A549 (cell line): ENCODE results near the gene PEAK3. TPM values are rescaled to one million over a fixed set of nuclear protein-coding genes. Genes with fewer than 3 reads are reported as not detected.
A peak's percentile ranks its signal among the peaks of the same experiment; 100 is the strongest.

Source experiments
- ATAC-seq, 2 experiments: fragments of 200-7000 bp in 1 of 2; fragments of >200 bp in 1 of 2; cut with Nextera tagmentation in 1 of 2; cut with Tn5 transposase in 1 of 2; 3 replicates each; pipeline versions ENCODE4 v1.8.0 to v1.9.1; 2018 to 2020; ENCODE audit warnings: mild to moderate bottlenecking in 1 of 2, moderate library complexity in 1 of 2
- CTCF ChIA-PET: fragments of 300-600 bp; sonication (Branson Sonifier 250); formaldehyde crosslinking; extraction: SDS; loops from one replicate; lab custom pipeline; 2021; ENCODE audit warnings: antibody characterized with exemption, inconsistent platforms; lab: Yijun Ruan, JAX
- POLR2A ChIA-PET: fragments of 350-600 bp; formaldehyde crosslinking; extraction: SDS; loops from one replicate; lab custom pipeline; 2021; ENCODE audit warnings: antibody characterized with exemption, inconsistent platforms; lab: Yijun Ruan, JAX
- DNase-seq, 2 experiments: peaks; one replicate each; pipeline versions ENCODE4 v3.0.0 to v3.0.0-alpha.2; 2011 to 2016; ENCODE audit warnings: low read depth in 1 of 2, low spot score in 1 of 2
- FAIRE-seq: peaks from 2 replicates; lab custom pipeline; 2011; peaks lifted over from hg19 to GRCh38; lab: Jason Lieb, UNC
- H3K27ac ChIP-seq, 2 experiments: fragments of >200 bp; sonication (Bioruptor Twin); formaldehyde crosslinking; 3 replicates each; pipeline ENCODE4 v1.5.1; 2016 to 2017
- H3K4me1 ChIP-seq: fragments of >200 bp; sonication (Bioruptor Twin); formaldehyde crosslinking; 3 replicates; pipeline ENCODE4 v1.6.1; 2016
- H3K4me2 ChIP-seq: fragments of >200 bp; sonication (Bioruptor Twin); formaldehyde crosslinking; 3 replicates; pipeline ENCODE4 v1.6.1; 2016
- H3K4me3 ChIP-seq: fragments of >200 bp; sonication (Bioruptor Twin); formaldehyde crosslinking; 3 replicates; pipeline ENCODE4 v1.5.1; 2016
- H3K9me3 ChIP-seq: fragments of >200 bp; sonication (Bioruptor Twin); formaldehyde crosslinking; 3 replicates; pipeline ENCODE4 v1.6.1; 2016
- BCL3 ChIP-seq: fragments of >200 bp; sonication (Bioruptor Twin); formaldehyde crosslinking; IDR thresholded peaks from 3 replicates; pipeline ENCODE4 v1.6.1; 2016
- E2F6 ChIP-seq: IDR thresholded peaks from 2 replicates; pipeline ENCODE4 v1.6.1; 2012; ENCODE audit warnings: low read depth, borderline replicate concordance
- ELK1 ChIP-seq: fragments of 150-350 bp; IDR thresholded peaks from 2 replicates; pipeline ENCODE4 v1.6.1; 2014; ENCODE audit warnings: low read depth, mild to moderate bottlenecking, low read length
- FOSB ChIP-seq: fragments of 250-450 bp; sonication (Bioruptor Pico); IDR thresholded peaks from 2 replicates; pipeline ENCODE4 v1.5.0; 2020; ENCODE audit warnings: mild to moderate bottlenecking, moderate library complexity
- HDAC2 ChIP-seq: fragments of 200-600 bp; sonication (generic); IDR thresholded peaks from 2 replicates; pipeline ENCODE4 v1.6.1; 2016
- HOXB5 ChIP-seq: fragments of 250-450 bp; sonication (Bioruptor Pico); IDR thresholded peaks from 2 replicates; pipeline ENCODE4 v1.5.0; 2020; ENCODE audit warnings: mild to moderate bottlenecking, moderate library complexity
- JUNB ChIP-seq: fragments of >200 bp; sonication (Bioruptor Twin); formaldehyde crosslinking; IDR thresholded peaks from 2 replicates; pipeline ENCODE4 v1.6.1; 2016
- KDM1A ChIP-seq: fragments of 200-600 bp; sonication (generic); IDR thresholded peaks from 2 replicates; pipeline ENCODE4 v1.6.1; 2016; ENCODE audit warnings: low read depth, mild to moderate bottlenecking
- MAFK ChIP-seq: fragments of 450-650 bp; IDR thresholded peaks from 2 replicates; pipeline ENCODE4 v1.6.1; 2014; ENCODE audit not compliant: partially characterized antibody
- MYC ChIP-seq: IDR thresholded peaks from 2 replicates; pipeline ENCODE4 v1.6.1; 2012; ENCODE audit warnings: mild to moderate bottlenecking, inconsistent platforms, low read length, improper control_type of control experiment, borderline replicate concordance
- NPAS2 ChIP-seq: fragments of 250-450 bp; sonication (Bioruptor Pico); IDR thresholded peaks from 2 replicates; pipeline ENCODE4 v1.8.0; 2022; ENCODE audit warnings: mild to moderate bottlenecking, moderate library complexity, borderline replicate concordance
- NR3C1 ChIP-seq: fragments of >200 bp; sonication (Bioruptor Twin); formaldehyde crosslinking; IDR thresholded peaks from 3 replicates; pipeline ENCODE4 v1.6.1; 2017
- PBX3 ChIP-seq: IDR thresholded peaks from 2 replicates; pipeline ENCODE4 v1.6.1; 2012
- POLR2A ChIP-seq: IDR thresholded peaks from 2 replicates; pipeline ENCODE4 v1.6.1; 2012; ENCODE audit warnings: mild to moderate bottlenecking, low read length
- POLR2AphosphoS2 ChIP-seq: conservative IDR thresholded peaks from 2 replicates; pipeline ENCODE4 v1.6.1; 2012; ENCODE audit warnings: low read length, improper control_type of control experiment, inconsistent platforms
- RCOR1 ChIP-seq: fragments of 150-350 bp; IDR thresholded peaks from 2 replicates; pipeline ENCODE4 v1.6.1; 2014; ENCODE audit warnings: antibody characterized with exemption, low read length, low read depth
- RFX5 ChIP-seq: fragments of 450-650 bp; IDR thresholded peaks from 2 replicates; pipeline ENCODE4 v1.7.1; 2014; ENCODE audit warnings: antibody characterized with exemption, mild to moderate bottlenecking, moderate library complexity
- RNF2 ChIP-seq: fragments of 200-600 bp; sonication (generic); IDR thresholded peaks from 2 replicates; pipeline ENCODE4 v1.6.1; 2016; ENCODE audit warnings: low read depth, mild to moderate bottlenecking, antibody characterized with exemption, moderate library complexity, borderline replicate concordance
- TFCP2L1 ChIP-seq: fragments of 250-450 bp; sonication (Bioruptor Pico); IDR thresholded peaks from 2 replicates; pipeline ENCODE4 v1.5.0; 2021; ENCODE audit warnings: mild to moderate bottlenecking
- TP53 ChIP-seq: fragments of 250-450 bp; sonication (Bioruptor Pico); IDR thresholded peaks from 2 replicates; pipeline ENCODE4 v1.5.0; 2021; ENCODE audit warnings: mild to moderate bottlenecking, moderate library complexity
- ZFP36 ChIP-seq: fragments of 450-650 bp; IDR thresholded peaks from 2 replicates; pipeline ENCODE4 v1.6.1; 2014; ENCODE audit warnings: borderline replicate concordance; ENCODE audit not compliant: partially characterized antibody
- ZSCAN20 ChIP-seq: fragments of 250-450 bp; sonication (Bioruptor Pico); IDR thresholded peaks from 2 replicates; pipeline ENCODE4 v1.8.0; 2022; ENCODE audit warnings: mild to moderate bottlenecking, moderate library complexity
- WGBS: methylation state at CpG from one replicate; pipeline ENCODE4 v1.1.6; 2017; ENCODE audit errors: missing lambda C conversion rate; 5-methylcytosine and 5-hydroxymethylcytosine counted together
- polyA plus RNA-seq, 4 experiments: library from polyadenylated mRNA; depleted of rRNA in 3 of 4; stranded (reverse); fragments of >200 nt; fragmentation: RNase III in 1 of 4; extraction: RNeasy Plus Mini Kit Qiagen cat#74134 plus additional on column Dnase treatment in 1 of 4; gene quantifications; 2 replicates in 3 of 4; 3 replicates in 1 of 4; pipeline ENCODE4 v1.2.3, GENCODE V29; 2011 to 2017
- TF ChIP-seq, protein P1 (sequence below): fragments of 250-450 bp; sonication (Bioruptor Pico); IDR thresholded peaks from 2 replicates; pipeline ENCODE4 v1.5.0; 2020; ENCODE audit warnings: low read depth, mild to moderate bottlenecking, moderate library complexity

The PEAK3 gene
- polyA plus RNA-seq, 2 of the 4 experiments (the other 2 are of a cell fraction), result not detected

DNA sequence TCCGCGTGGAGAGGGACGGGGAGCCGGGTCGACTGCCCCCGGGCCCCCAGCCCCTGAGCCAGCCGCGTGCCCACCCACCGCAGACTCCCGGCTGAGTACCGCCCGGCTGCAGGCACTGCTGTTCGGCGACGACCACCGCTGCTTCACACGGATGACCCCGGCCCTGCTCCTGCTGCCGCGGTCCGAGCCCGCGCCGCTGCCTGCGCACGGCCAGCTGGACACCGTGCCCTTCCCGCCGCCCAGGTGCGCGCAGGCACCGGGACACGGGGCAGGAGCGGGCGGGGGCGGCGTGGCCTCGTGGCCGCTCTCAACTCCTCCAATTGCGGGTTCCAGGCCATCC lies 31.2 kb downstream of the PEAK3 start:
- FAIRE-seq, result no peak
- CTCF ChIA-PET, result no interaction called here
- POLR2A ChIA-PET, result no interaction called here
- Histone ChIP-seq H3K27ac (no peak overlapping the region), H3K9me3 (no peaks in the 10 kb centered on the region), H3K4me1 (peaks cover 14% of the 10 kb centered on the region), H3K4me2 (no peak overlapping the region), H3K4me3 (no peak overlapping the region)
- ATAC-seq, result no peak
- WGBS, result 100% methylated on average over 3 of the region's 40 CpGs
- no peak for DNase-seq
- TF ChIP-seq POLR2AphosphoS2, result no peak
- TF ChIP-seq FOSB (CRISPR knock-in tag), result no peak
- no peak for TF ChIP-seq MYC
- TF ChIP-seq ZFP36, result no peak
- TF ChIP-seq RNF2, result no peak
- TF ChIP-seq HOXB5 (CRISPR knock-in tag), result no peak
- no peak for TF ChIP-seq ELK1
- no peak for TF ChIP-seq HDAC2
- no peak for TF ChIP-seq TFCP2L1 (CRISPR knock-in tag)
- TF ChIP-seq MAFK, result no peak
- no peak for TF ChIP-seq TP53 (CRISPR knock-in tag)
- no peak for TF ChIP-seq KDM1A

DNA sequence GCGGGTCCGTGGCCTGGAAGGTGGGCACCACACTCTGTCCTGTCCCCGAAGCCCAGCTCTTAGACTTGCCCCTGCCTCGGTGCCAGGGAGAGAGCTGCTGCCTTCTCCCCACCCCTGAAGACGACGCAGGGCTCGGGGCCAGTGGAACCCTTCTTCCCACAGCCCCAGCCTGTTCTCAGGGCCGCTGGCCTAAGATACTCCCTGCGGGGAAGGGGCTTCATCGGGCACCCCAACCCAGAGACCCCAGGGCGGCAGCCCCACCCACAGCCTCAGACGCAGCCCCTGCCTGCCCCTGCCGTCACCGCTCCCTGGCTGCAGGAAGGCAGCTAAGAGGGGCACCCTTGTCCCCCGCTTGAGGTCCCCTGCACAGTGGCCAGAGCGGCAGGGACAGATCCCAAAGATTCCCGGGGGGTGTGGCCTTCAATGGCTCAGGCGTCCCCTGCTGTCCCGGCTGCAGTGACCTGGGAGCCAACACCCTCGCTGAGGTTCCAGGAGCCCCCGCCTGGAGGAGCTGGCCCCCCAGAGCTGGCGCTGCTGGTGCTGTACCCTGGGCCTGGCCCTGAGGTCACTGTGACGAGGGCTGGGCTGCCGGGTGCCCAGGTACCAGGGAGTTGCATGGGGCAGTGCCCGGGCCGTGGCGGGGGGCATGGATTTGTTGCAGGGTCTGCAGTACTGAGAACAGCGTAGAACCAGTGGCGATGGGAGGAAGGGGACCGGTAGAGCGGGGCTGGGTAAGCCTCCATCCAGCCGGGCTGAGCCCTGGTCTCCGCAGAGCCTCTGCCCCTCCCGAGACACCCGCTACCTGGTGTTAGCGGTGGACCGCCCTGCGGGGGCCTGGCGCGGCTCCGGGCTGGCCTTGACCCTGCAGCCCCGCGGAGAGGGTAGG lies 31.9 kb downstream of the PEAK3 start:
- no peak overlapping the region for H3K27ac ChIP-seq
- no peak for FAIRE-seq
- peaks cover 14% of the 10 kb centered on the region for H3K4me1 ChIP-seq
- peak in 1 of 2 experiments; percentile 10; a peak in 3 of 6 replicates for ATAC-seq
- peak; percentile 21; the same call in 1 of the 2 replicates for TF ChIP-seq PBX3
- TF ChIP-seq, protein P1, sequence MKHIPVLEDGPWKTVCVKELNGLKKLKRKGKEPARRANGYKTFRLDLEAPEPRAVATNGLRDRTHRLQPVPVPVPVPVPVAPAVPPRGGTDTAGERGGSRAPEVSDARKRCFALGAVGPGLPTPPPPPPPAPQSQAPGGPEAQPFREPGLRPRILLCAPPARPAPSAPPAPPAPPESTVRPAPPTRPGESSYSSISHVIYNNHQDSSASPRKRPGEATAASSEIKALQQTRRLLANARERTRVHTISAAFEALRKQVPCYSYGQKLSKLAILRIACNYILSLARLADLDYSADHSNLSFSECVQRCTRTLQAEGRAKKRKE (CRISPR knock-in tag), result no peak
- WGBS, result 92% methylated on average over 18 of the region's 43 CpGs
- no peak for DNase-seq
- H3K9me3 ChIP-seq, result no peaks in the 10 kb centered on the region
- H3K4me2 ChIP-seq, result no peak overlapping the region
- ChIA-PET POLR2A (no interaction called here), CTCF (interaction anchor here (1.6 to 1.9 kb wide), 3 partner anchors 10 to 386 kb away, joined by 3 to 5 read pairs (median 5); no protein-coding TSS in a partner anchor)
- H3K4me3 ChIP-seq, result no peak overlapping the region

DNA sequence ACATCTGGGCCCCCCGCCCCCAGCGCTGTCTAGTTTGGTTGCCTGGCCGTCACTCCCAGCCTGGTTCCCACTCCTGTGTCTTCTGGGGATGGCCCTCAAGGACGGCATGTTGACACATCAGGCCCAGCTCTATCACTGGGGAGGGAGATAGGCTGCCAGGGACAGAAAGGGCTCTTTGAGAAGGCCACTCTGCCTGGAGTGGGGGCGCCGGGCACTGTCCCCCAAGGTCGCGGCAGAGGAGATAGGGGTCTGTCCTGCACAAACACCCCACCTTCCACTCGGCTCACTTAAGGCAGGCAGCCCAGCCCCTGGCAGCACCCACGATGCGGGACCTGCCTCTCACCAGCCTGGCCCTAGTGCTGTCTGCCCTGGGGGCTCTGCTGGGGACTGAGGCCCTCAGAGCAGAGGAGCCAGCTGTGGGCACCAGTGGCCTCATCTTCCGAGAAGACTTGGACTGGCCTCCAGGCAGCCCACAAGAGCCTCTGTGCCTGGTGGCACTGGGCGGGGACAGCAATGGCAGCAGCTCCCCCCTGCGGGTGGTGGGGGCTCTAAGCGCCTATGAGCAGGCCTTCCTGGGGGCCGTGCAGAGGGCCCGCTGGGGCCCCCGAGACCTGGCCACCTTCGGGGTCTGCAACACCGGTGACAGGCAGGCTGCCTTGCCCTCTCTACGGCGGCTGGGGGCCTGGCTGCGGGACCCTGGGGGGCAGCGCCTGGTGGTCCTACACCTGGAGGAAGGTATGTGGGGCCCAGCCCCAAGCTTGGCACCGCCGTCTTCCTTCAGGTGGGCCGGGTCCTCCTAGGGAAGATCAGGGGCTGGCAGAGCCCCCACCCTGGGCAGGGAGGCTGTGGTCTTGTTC lies 32.7 kb downstream of the PEAK3 start, which contains the start of gene AMH:
Gene AMH (plus strand): TSS at position 314 of the 857 bp plus-strand sequence. CDS start 10 bp downstream, at position 324.
- WGBS, result 79% methylated on average over 2 of the region's 27 CpGs
- FAIRE-seq, result no peak
- H3K4me1 ChIP-seq, result peaks cover 14% of the 10 kb centered on the region
- ChIA-PET POLR2A (no interaction called here), CTCF (interaction anchor here (1.6 to 1.9 kb wide), 4 partner anchors 11 to 387 kb away, joined by 3 to 5 read pairs (median 4); partner anchors contain the start of gene PLEKHJ1)
- no peak within 1 kb of the TSS for H3K4me3 ChIP-seq
- no peaks in the 10 kb centered on the region for H3K9me3 ChIP-seq
- H3K27ac ChIP-seq, result no peak within 1 kb of the TSS
- TF ChIP-seq JUNB, result no peak
- no peak for TF ChIP-seq POLR2A
- no peak for TF ChIP-seq RFX5
- TF ChIP-seq RCOR1, result no peak
- TF ChIP-seq FOSB (CRISPR knock-in tag), result no peak
- no peak for TF ChIP-seq BCL3
- no peak for TF ChIP-seq E2F6
- no peak for TF ChIP-seq MYC
- no peak for TF ChIP-seq NPAS2 (CRISPR knock-in tag)
- no peak for TF ChIP-seq NR3C1
- no peak for TF ChIP-seq ZSCAN20
- no peak within 1 kb of the TSS for H3K4me2 ChIP-seq
- no peak for DNase-seq
- peak in 1 of 2 experiments; percentile 9; a peak in 2 of 6 replicates for ATAC-seq
